Cardiac septum (tissue), 1 donor: ENCODE results near the gene SPHK2. TPM values are rescaled to one million over a fixed set of nuclear protein-coding genes. Genes with fewer than 3 reads are reported as not detected.

Experiments used
- DNase-seq: peaks from one replicate; pipeline ENCODE4 v3.0.0-alpha.2; 2020; ENCODE audit warnings: low spot score
- intact Hi-C: fragments of 100-400 bp; cut with DNase I; formaldehyde crosslinking; loops from one replicate; pipeline ENCODE4 v1.14.0; 2022
- total RNA-seq: library from RNA; stranded (reverse); fragmentation: NEBNext Ultra II Directional; extraction: Animal tissue kit (Norgen Biotek cat#: 25700); gene quantifications from one replicate; pipeline ENCODE4 v1.2.1, GENCODE V29; 2021
- donor health status: DM: no; HTN: no; CAD: no.

SPHK2 gene
- total RNA-seq, 1 donor from 2014 or later: 8.5 TPM

- no peak for DNase-seq
- intact Hi-C loops: no loop called here
These were observed 14.7 kb downstream of the SPHK2 start for GRCh38 chr19:48634036-48634342.

DNA sequence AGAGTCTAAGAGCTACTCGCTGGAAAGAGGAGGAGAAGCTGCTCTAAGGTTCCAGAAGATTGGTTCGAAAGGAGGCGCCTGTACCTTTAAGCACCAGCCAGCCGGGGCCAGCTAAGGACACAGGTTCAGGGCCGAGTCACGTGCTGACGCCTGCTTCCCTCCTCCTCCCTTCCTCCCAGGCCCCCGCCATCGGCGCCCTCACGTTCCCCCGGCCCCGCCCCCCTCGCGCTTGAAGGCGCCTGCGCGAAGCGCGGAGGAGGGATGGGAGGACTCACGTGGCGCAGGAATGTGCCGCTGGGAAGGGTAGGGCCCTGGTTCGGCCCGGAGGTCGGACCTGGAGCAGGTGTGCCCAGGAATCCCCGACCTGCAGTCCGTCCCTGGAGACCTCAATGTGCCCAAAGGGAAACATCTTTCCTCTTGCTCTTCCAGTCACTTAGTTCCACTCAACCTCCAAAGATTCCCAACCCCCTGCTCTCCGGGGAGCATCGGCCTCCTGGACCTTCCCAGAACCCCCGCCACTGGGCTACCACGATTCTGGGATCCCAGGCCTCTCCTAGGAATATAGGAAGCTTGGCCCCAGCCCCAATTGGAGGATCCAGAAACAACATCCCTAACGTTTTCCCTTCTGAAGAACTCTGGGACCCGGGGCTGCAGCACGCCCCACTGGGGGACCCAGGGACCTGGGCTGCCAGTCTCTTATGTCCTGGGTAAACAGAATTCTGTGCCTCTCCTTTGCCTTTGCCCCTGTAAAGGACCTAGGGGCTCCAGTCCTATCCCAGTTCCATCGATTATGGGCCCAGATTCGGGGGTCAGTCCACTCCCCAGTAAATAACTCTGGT is 15.3 kb downstream of the SPHK2 start:
- intact Hi-C loops: no loop called here
- DNase-seq: peak; percentile 97

DNA sequence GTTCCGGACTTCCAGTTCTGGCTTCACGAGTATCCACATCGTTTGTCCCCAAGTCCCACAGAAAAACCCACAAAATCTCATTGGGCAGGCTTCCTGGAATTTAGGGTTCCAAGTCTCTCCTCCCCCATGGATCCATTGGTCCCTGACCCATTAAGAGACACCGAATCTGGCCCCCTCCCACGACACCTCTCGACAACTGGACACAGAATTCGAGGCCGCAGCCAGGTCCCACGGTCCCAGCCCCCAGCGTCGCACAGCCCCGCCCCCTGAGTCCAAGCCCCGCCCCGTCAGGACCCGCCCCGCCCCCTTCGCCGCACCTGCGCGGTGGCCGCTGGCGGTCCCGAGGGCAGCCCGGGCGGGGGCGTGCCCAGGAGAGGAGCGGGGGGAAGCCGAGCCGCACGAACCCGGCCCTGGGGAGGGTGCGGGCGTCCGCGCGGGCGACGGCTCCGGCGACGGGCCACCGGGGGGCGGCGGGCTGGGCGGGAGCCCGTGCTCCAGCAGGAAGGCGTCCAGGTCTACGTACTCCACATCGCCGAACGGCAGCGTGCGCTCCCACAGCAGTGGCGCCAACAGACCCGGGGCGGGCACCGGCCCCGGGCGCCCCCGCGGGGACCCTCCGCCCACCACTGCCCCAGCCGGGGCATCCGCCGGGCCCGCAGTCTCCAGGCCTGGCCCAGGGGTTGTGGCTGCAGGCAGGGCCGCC is 16.1 kb downstream of the SPHK2 start:
- intact Hi-C loops: no loop called here
- DNase-seq: peak; percentile 89

- DNase-seq: no peak
- intact Hi-C loops: no loop called here
These were observed 16.9 kb downstream of the SPHK2 start for GRCh38 chr19:48635966-48636858.

- intact Hi-C loops: no loop called here
- no peak for DNase-seq
These were observed 17.6 kb downstream of the SPHK2 start, which contains the start of gene DBP for GRCh38 chr19:48636859-48637448. DBP (minus strand) TSS chr19:48637379; CDS start chr19:48636994, 385 bp downstream.

GRCh38 chr19:48637449-48637947 is 18.2 kb downstream of the SPHK2 start:
- DNase-seq: peak; percentile 98
- intact Hi-C loops: no loop called here

GRCh38 chr19:48637948-48638830 is 18.9 kb downstream of the SPHK2 start:
- DNase-seq: peak; percentile 91
- intact Hi-C loops: no loop called here

GRCh38 chr19:48638831-48639381 is 19.6 kb downstream of the SPHK2 start:
- intact Hi-C loops: no loop called here
- DNase-seq: no peak

GRCh38 chr19:48639483-48640375 is 20.4 kb downstream of the SPHK2 start:
- intact Hi-C loops: no loop called here
- DNase-seq: no peak

DNA sequence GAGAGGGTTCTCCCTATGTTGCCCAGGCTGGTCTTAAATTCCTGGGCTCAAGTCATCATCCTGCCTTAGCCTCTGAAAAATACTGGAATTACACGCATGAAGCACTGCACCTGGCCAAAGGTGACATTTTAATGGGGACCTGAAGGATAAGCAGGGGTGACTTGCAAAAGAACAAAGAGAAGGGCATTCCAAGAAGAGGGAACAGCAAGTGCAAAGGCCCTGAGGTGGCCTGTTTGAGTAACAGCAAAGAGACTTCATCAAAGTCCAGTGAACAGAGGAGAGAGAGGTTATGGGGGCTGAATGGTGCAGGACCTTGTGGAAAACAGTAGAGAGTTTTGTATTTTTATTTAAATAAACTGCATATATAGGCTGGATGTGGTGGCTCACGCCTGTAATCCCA is 22.5 kb downstream of the SPHK2 start:
- intact Hi-C loops: no loop called here
- DNase-seq: no peak

GRCh38 chr19:48642862-48643261 is 23.6 kb downstream of the SPHK2 start:
- intact Hi-C loops: no loop called here

GRCh38 chr19:48644355-48644754 is 25.0 kb downstream of the SPHK2 start:
- DNase-seq: no peak
- intact Hi-C loops: no loop called here

More at GRCh38 chr19:48642862-48643261, 23.6 kb downstream of the SPHK2 start:
- DNase-seq: no peak

- DNase-seq: no peak
- intact Hi-C loops: loop anchor here (5.0 kb wide), 2 partner anchors 192 to 312 kb away; partner anchors contain the start of gene HSD17B14
These were observed 25.7 kb downstream of the SPHK2 start for GRCh38 chr19:48644839-48645619.

GRCh38 chr19:48645620-48646000 is 26.3 kb downstream of the SPHK2 start:
- intact Hi-C loops: loop anchor here (5.0 kb wide), 2 partner anchors 192 to 312 kb away; partner anchors contain the start of gene HSD17B14
- no peak for DNase-seq

GRCh38 chr19:48646001-48646721 is 26.9 kb downstream of the SPHK2 start, which contains the start of gene CA11:
CA11 (minus strand) TSS chr19:48646187; CDS start chr19:48645632, 555 bp downstream.
- peak; percentile 92 for DNase-seq
- intact Hi-C loops: loop anchor here (5.0 kb wide), 2 partner anchors 191 to 311 kb away; partner anchors contain the start of gene HSD17B14
